Measurements from ENCODE around the gene NTM. TPM values are rescaled to one million over a fixed set of nuclear protein-coding genes. Genes with fewer than 3 reads are reported as not detected.

Gene NTM
- total RNA-seq, 1 experiment from 2014 or later: 8.6 TPM

- H3K36me3 ChIP-seq (ENCODE audit: insufficient read depth, low read length, poor library complexity, severe bottlenecking): no peaks in the 10 kb centered on the region
- peak overlapping the region; percentile 55 for H3K27ac ChIP-seq (ENCODE audit: low read depth, low read length, poor library complexity, severe bottlenecking)
- POLR2A ChIA-PET (ENCODE audit: low non-redundant PET): no interaction called here
- intact Hi-C loops (cut with micrococcal nuclease; ENCODE audit: unreplicated experiment): loop anchor here (1.0 to 5.0 kb wide), 2 partner anchors 114 to 217 kb away; no protein-coding TSS in a partner anchor
- CTCF ChIA-PET: no interaction called here
- peak; percentile 46 for DNase-seq (ENCODE audit: low spot score)
- no peak overlapping the region for H3K4me3 ChIP-seq (ENCODE audit: low read depth, low read length, poor library complexity, severe bottlenecking)
- peaks cover 45% of the 10 kb centered on the region for H3K4me1 ChIP-seq (ENCODE audit: insufficient read depth, low read length, poor library complexity, severe bottlenecking)
- peaks cover 4% of the 10 kb centered on the region for H3K9me3 ChIP-seq (ENCODE audit: low read depth, low read length, poor library complexity, severe bottlenecking)
- no TSS peak for BruUV-seq (replicated peaks)
- H3K27me3 ChIP-seq (replicated peaks; ENCODE audit: insufficient read depth, low read depth, low read length, poor library complexity): no peaks in the 10 kb centered on the region
- TF ChIP-seq EZH2 (IDR thresholded peaks at IDR 0.05; ENCODE audit: borderline replicate concordance, low read depth, low read length, poor library complexity, severe bottlenecking): no peak
- peak; percentile 56 for TF ChIP-seq CTCF (conservative IDR thresholded peaks at IDR 0.05; ENCODE audit: low read depth, low read length)
Measured at GRCh38 chr11:131914361-131914774, 544.0 kb downstream of the NTM start.

GRCh38 chr11:131916638-131917037 is 546.2 kb downstream of the NTM start:
- intact Hi-C loops (cut with micrococcal nuclease; ENCODE audit: unreplicated experiment): no loop called here
- Histone ChIP-seq H3K4me1 (ENCODE audit: insufficient read depth, low read length, poor library complexity, severe bottlenecking) (peaks cover 38% of the 10 kb centered on the region), H3K27me3 (replicated peaks; ENCODE audit: insufficient read depth, low read depth, low read length, poor library complexity) (no peaks in the 10 kb centered on the region), H3K36me3 (ENCODE audit: insufficient read depth, low read length, poor library complexity, severe bottlenecking) (no peaks in the 10 kb centered on the region), H3K27ac (ENCODE audit: low read depth, low read length, poor library complexity, severe bottlenecking) (peak overlapping the region; percentile 41), H3K9me3 (ENCODE audit: low read depth, low read length, poor library complexity, severe bottlenecking) (peaks cover 4% of the 10 kb centered on the region), H3K4me3 (ENCODE audit: low read depth, low read length, poor library complexity, severe bottlenecking) (no peak overlapping the region)
- no TSS peak for BruUV-seq (replicated peaks)
- CTCF ChIA-PET: interaction anchor here (1.3 kb wide), 1 partner anchor 211 kb away, joined by 3 read pairs; no protein-coding TSS in a partner anchor
- POLR2A ChIA-PET (ENCODE audit: low non-redundant PET): no interaction called here
- DNase-seq (ENCODE audit: low spot score): peak; percentile 63
- TF ChIP-seq EZH2 (IDR thresholded peaks at IDR 0.05; ENCODE audit: borderline replicate concordance, low read depth, low read length, poor library complexity, severe bottlenecking) (no peak), CTCF (conservative IDR thresholded peaks at IDR 0.05; ENCODE audit: low read depth, low read length) (no peak)

GRCh38 chr11:131917634-131918384 is 547.4 kb downstream of the NTM start:
- Histone ChIP-seq H3K4me3 (ENCODE audit: low read depth, low read length, poor library complexity, severe bottlenecking) (no peak overlapping the region), H3K9me3 (ENCODE audit: low read depth, low read length, poor library complexity, severe bottlenecking) (peaks cover 4% of the 10 kb centered on the region), H3K27me3 (replicated peaks; ENCODE audit: insufficient read depth, low read depth, low read length, poor library complexity) (no peaks in the 10 kb centered on the region), H3K36me3 (ENCODE audit: insufficient read depth, low read length, poor library complexity, severe bottlenecking) (no peaks in the 10 kb centered on the region), H3K4me1 (ENCODE audit: insufficient read depth, low read length, poor library complexity, severe bottlenecking) (peaks cover 33% of the 10 kb centered on the region), H3K27ac (ENCODE audit: low read depth, low read length, poor library complexity, severe bottlenecking) (no peak overlapping the region)
- DNase-seq (ENCODE audit: low spot score): no peak
- no TSS peak for BruUV-seq (replicated peaks)
- POLR2A ChIA-PET (ENCODE audit: low non-redundant PET): no interaction called here
- no peak for TF ChIP-seq EZH2 (IDR thresholded peaks at IDR 0.05; ENCODE audit: borderline replicate concordance, low read depth, low read length, poor library complexity, severe bottlenecking)
- no peak for TF ChIP-seq CTCF (conservative IDR thresholded peaks at IDR 0.05; ENCODE audit: low read depth, low read length)
- intact Hi-C loops (cut with micrococcal nuclease; ENCODE audit: unreplicated experiment): no loop called here
- CTCF ChIA-PET: no interaction called here
